ENCODE results near the gene USP19.

GRCh38 chr3:49123687-49124086, 3.1 kb upstream of the USP19 start:
- no peak for TF ChIP-seq CTCF (IDR thresholded peaks at IDR 0.05 in 8 of 11, conservative IDR thresholded peaks at IDR 0.05 in 3 of 11)
- TF ChIP-seq POLR2A (IDR thresholded peaks at IDR 0.05), result no peak
